ENCODE results near the gene FECH.
"Not testable (repeated sequence)": the region's sequence is repeated elsewhere in the genome, so short reads cannot be mapped to it uniquely, and the experiment has no call there.

FECH gene

GRCh38 chr18:57533006-57533867 is 53.3 kb downstream of the FECH start:
- no peak for DNase-seq (ENCODE audit: low read depth in 2 of 2, low spot score in 1 of 2)

GRCh38 chr18:57529151-57529550 is 57.4 kb downstream of the FECH start:
- DNase-seq (ENCODE audit: low read depth in 2 of 2, low spot score in 1 of 2): no peak

DNA sequence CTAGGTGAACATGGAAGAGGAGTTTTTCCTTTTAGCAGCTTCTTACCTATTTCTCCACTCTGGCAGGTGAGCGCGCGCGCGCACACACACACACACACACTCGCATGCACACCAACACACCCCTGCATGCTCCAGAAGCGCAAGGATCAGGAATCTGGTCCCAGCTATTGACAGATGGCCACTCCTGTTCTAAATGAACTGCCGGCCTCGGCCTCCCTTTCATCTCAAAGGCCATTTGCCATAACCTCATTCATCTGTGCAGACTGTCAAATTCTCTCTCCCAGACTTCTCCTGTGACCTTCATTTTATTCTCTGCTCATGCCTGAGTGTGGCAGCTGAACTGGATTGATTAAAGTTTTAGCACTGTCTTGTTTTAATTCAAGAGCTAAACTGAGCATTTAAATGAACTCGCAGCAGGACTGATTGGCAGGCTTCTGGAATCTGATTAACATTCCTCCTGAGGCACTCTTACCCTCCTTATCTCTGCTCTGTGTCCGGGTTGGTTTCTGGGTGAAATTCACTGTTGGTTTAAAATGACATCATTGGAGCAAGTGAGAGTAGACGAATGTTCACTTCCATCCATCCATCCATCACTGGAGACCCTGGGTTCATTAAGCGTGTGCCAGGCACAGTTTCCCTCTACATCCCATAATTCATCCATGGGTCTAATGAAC is 58.8 kb downstream of the FECH start:
- DNase-seq (ENCODE audit: low read depth in 2 of 2, low spot score in 1 of 2): no peak

GRCh38 chr18:57523171-57523956 is 63.1 kb downstream of the FECH start:
- no peak for DNase-seq (ENCODE audit: low read depth in 2 of 2, low spot score in 1 of 2)

DNA sequence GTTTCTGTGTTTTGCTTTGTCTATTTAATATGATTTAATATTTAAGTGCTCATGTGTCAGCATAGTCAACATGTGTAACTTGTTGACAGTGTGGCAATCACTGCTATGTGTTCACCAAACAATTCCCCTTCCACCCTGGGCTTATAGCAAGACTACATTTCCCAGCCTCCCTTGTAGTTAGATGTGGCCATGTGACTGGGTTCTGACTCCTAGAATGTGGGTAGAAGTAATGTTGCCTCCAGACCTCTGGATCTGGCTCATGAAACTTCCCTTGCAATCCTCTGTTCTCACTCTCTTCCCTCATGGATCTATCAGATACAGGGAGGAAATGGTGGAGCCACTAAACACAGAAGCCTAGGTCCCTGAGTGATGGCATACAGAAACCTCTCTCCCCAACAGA is 64.2 kb downstream of the FECH start:
- not testable (repeated sequence) for DNase-seq (ENCODE audit: low read depth in 2 of 2, low spot score in 1 of 2)

- no peak for DNase-seq (ENCODE audit: low read depth in 2 of 2, low spot score in 1 of 2)
Measured at GRCh38 chr18:57519668-57520424, 66.7 kb downstream of the FECH start.

- no peak for DNase-seq (ENCODE audit: low read depth in 2 of 2, low spot score in 1 of 2)
Measured at GRCh38 chr18:57518533-57518932, 68.0 kb downstream of the FECH start.

DNA sequence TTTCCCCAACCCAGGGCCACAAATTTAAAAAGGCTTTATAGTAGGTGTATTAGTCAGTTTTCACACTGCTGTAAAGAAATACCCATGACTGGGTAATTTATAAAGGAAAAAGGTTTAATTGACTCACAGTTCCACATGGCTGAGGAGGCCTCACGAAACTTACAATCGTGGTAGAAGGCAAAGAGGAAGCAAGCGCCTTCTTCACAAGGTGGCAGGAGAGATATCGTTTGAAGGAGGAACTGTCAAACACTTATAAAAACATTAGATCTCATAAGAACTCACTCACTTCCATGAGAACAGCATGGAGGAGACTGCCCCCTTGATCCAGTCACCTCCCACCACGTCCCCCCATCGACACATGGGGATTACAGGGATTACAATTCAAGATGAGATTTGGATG is 70.4 kb downstream of the FECH start:
- no peak for DNase-seq (ENCODE audit: low read depth in 2 of 2, low spot score in 1 of 2)

DNA sequence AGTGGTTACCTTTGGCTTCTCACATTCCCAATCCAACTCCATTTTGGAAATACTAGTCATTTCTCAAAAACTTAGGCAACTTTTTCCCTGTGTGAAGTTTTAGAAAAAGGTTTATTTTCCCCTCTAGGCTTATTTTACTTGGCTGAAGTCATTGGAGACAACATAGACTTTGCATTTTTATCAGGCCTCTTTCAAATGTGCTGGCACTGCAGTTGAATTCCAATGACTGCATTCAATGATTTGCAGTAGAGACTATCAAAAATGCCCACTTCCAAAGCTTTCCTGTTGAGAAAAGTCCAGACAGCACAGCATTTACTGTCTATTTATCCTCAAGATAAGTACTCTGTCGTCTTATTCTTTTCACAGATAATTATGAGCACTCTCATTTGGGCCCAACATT is 81.3 kb downstream of the FECH start:
- no peak for DNase-seq (ENCODE audit: low read depth in 2 of 2, low spot score in 1 of 2)

DNA sequence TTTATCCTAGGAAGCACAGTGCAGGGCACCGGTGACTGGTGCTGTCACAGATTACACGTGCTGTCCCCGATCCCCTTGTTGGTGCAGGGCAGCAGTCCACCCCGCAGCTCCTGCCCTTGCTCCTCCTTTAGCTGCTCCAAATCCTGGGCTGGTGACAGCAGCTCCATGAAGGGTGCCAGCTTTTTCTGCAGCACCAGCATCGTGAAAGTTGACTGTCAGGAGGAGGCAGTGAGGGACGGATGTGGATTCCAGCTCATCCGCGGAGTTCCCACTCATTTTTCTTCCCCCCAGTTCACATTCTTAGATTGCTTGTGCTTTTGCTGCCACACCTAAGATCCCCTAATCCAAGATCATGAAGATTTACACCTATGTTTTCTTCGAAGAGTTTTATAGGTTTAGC is 83.9 kb downstream of the FECH start:
- no peak for DNase-seq (ENCODE audit: low read depth in 2 of 2, low spot score in 1 of 2)

DNA sequence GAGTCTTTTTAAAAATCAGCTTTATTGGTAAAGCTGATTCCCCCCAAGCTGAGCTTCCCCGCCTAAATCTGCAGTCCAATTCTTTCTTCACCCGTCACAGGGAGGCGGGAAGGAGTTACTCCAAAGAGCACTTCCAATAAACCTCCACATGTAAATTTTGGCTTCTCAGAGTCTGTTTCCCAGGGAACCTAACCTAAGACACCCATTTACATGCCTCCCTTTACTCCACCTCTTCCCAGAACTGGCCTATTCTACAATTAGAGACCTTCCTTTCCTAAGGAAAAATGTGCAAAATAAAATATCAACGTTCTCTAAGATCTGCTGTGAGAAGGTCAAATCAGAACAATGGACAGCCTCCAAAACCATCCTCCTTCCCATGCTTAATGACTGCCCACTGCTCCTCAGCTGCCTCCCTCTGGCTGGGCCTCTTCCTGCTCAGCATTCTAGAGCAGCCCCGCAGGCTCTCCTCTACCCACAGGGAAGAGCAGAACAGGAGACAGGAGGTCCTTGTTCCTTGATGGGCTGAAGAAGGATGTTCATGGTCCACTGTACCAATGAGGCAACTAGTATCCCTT is 87.7 kb downstream of the FECH start:
- no peak for DNase-seq (ENCODE audit: low read depth in 2 of 2, low spot score in 1 of 2)

All from stimulated activated CD8-positive, alpha-beta memory T cell treated with anti-CD3 and anti-CD28 coated beads, Interleukin-4, amount 100 ng/mL, for 4 hours (primary cell).